NCI-H748 (cell line): Measurements from ENCODE around the gene ADAMTS17.

Experiments
- DNase-seq: peaks from one replicate; lab custom pipeline; 2025; ENCODE audit not compliant: unreplicated experiment; lab: John Stamatoyannopoulos, UW

ADAMTS17 gene

DNA sequence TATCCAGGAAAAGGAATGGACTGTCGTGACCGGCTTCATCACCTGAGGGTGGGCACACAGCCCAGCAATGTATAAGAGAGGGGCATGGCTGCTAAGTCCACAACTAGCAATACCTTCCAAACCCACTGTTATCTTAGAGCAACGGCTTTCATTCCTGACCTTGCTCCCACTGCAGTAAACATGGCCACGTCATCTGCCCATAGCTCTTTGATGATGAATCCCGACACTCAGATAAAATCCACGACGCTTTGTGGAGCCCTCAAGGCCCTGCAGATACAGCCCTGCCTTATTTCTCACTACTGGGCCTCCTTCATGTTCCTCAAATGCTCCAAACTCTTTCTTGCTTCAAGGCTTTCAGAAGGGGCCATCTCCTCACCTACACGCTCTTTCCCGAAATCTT lies 114.0 kb downstream of the ADAMTS17 start:
- DNase-seq = no peak

- DNase-seq = no peak
Observed at GRCh38 chr15:100226107-100226506, 115.7 kb downstream of the ADAMTS17 start.

DNA sequence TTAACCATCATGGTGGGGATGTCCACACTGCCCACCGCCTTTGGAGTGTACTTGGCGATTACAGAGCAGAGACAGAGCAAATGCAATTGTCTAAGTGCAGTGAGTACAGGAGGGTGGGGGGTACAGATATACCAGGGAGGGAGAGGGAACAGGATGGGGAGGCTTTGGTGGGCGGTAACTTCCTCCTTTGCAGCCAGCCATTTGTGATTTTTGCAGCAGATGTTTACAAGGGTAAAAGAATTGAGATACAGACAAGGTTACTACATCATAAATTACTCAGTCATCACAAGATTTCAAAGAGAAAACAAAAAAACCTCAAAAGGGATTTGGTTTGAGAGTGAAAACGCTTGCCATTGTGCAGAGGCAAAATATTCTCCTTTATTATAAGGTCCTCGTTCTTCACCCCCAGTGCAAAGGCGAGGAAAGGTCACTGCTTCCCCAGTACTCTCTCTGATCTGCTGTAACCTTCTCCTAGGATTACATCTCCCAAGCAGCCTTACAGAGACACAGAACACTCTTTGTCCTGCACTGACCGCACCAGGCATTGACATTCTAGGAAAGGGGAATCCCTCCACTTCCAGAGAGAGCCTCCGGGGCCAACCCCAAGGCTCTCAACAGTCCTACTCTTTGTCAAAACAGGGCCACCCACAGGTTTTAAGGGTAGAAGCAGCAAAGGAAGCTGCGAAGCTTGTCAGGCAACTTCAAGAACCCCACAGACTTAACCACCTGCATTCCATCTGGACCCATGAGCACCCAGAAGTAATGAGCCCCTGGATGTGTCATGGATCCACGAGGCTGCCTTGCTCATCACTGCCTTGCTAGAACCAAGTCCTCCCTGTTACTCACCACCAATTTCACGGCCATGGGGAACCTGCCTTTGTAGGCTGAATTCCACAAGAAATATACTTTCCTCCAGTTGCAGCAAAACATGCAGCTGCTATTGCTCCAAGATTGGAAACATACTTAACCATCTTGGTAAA lies 117.3 kb downstream of the ADAMTS17 start:
- no peak for DNase-seq

GRCh38 chr15:100222349-100222715 lies 119.4 kb downstream of the ADAMTS17 start:
- DNase-seq = no peak

DNA sequence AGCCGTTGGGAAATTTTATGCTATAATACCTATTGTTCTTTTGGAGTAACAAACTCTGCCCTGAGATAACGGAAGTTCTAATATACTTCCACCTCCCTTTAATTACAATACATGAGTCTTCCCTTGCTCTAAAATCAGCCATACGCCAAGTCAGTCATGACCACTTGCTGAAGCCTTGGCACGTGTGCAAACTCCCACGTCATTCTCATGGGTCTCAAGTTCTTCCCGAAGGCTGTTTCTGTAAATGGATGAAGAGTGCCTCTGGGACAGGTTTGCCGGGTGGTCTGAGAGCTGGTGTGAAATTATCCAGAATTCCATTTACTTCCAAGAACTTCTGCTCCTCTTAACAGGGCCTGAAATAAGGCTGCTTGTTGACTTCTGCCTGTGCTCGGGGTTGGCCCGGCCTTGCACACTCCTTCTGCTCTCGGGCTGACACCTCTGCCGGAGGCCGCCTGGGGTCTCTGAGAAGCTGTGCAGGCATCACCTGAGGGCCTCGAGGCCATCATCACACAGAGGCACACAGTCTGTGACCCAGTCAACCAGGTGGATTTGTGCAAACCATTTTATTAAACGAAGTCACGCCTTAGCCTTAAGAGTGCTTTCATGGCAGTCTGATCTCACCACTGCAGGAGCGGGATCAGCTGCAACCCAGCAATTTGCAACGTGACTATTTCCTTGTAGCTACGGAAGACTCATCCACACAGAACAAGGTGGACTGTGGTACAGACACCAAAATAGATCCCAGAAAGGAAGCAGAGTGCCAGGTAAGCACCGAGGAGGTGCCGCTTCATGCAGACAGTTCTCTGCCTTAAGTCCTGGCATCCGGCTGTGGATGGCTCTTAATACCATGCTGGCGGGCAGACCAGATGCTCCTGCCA lies 120.1 kb downstream of the ADAMTS17 start:
- DNase-seq = no peak

- no peak for DNase-seq
Observed at GRCh38 chr15:100220058-100220768, 121.6 kb downstream of the ADAMTS17 start.

DNA sequence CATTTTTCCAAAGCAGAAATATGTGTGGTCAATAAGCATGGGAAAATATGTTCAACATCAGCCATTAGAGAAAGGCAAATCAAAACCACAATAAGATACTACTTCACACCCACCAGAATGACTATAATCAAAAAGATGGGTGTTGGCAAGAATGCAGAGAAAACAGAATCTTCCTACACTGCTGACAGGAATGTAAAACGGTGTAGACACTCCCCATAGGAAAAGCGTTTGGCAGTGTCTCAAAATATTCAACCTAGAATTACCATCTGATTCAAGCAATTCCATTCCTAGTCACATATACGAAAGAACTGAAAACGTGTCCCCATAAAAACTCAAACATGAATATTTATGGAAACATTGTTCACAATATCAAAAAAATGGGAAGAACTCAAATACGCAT lies 123.3 kb downstream of the ADAMTS17 start:
- DNase-seq = no peak

- no peak for DNase-seq
Observed at GRCh38 chr15:100216182-100216581, 125.6 kb downstream of the ADAMTS17 start.

DNA sequence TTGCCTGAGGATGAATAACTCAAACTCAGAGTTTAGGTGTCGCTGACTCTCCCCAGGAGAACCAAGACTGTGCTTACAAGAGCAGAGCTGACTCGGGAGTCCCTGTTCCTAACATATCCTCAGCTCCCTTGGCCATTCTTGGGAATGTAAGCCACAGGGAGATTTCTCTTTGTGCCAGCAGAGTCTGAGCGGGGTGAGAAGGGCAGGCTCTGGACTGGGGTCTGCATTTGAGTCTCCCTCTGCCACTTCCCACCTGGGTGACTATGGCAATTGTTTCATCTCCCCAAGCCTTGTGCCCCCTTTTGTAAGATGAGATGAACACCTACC lies 126.0 kb downstream of the ADAMTS17 start:
- DNase-seq = no peak

- DNase-seq = no peak
Observed at GRCh38 chr15:100215031-100215842, 126.5 kb downstream of the ADAMTS17 start.

- DNase-seq = no peak
Observed at GRCh38 chr15:100211855-100212850, 129.6 kb downstream of the ADAMTS17 start.

DNA sequence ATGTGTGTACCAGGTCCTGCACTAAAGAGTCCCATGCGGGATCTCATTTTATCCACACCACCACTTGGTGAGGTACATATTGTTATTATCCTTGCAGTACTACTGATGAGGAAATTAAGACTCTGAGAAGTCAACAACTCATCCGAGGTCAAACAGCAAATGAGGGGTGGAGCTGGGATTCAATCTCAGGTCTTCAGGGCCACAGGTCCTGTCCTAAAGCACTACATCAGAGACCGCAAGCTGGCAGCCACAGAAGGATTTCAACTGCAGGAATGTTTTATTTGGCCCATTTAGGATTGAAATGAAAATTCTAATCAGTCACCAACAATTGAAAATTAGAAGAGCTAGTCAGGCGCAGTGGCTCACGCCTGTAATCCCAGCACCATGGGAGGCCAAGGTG lies 131.4 kb downstream of the ADAMTS17 start:
- no peak for DNase-seq

DNA sequence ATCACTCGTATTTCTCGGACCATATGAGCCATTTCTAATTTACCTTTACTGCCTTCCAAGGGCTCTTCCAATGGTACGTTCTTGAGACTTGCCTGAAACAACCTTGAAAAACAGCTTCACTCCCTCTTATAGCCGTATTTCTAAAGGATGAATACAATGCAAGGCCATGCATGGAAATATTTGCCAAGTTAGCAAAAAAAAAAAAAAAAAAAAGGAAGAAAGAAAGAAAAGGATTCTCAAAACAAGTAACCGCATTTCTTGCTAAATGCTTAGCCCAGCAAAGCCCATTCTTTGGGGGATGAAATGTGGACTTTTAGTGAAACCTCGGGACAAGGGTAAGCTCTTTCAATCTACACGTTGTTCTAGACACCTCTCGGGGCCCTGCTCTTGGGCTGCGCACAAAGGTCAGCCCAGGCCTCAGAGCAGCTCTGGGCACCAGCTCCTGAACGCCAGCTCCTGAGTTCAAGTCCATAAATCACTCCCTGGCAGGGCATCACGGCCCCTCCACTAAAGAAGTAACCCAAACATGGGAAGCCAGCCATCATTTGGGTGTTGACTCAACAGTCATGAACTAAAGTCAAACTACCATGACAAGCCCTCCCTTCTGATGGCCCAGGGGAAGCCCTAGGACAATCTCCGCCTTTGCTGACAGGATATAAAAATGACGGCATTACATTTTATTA lies 132.7 kb downstream of the ADAMTS17 start:
- DNase-seq = no peak

- no peak for DNase-seq
Observed at GRCh38 chr15:100207053-100207452, 134.7 kb downstream of the ADAMTS17 start.

- no peak for DNase-seq
Observed at GRCh38 chr15:100206643-100207042, 135.1 kb downstream of the ADAMTS17 start.

DNA sequence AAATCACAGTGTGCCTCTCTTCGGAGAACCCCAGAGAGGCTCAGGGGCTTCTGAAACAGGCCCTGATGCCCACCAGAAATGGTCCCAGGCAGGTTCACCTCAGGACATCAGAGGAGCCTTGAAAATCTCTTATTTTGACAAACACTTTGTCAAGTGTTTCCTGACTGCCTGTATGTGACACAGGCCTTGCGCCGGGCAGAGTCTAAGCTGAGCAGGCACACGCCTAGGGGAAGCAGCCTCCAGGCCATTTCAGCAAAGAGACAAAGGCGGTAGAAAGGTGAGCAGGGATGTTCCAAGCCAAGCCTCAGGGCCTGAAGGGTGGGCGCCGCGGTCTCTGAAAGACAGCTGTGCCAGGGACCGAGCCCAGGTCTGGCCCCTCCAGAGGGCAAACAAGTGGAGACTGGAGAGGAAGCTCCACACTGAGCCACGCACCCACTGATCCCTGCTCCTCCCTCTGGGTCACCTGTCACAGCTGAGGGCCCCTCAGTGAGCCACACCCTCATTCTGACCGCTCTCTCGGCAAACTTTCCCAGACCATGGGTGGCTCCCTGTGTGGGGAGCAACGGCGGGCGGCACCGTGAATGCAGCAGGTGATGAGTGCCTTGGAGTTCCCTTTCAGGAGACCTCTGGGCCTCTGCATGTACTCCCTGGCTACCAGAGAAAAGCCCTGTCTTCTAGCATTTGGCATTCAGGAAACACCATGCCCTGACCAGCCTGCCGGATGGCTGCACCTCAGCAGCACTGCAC lies 136.1 kb downstream of the ADAMTS17 start:
- no peak for DNase-seq

DNA sequence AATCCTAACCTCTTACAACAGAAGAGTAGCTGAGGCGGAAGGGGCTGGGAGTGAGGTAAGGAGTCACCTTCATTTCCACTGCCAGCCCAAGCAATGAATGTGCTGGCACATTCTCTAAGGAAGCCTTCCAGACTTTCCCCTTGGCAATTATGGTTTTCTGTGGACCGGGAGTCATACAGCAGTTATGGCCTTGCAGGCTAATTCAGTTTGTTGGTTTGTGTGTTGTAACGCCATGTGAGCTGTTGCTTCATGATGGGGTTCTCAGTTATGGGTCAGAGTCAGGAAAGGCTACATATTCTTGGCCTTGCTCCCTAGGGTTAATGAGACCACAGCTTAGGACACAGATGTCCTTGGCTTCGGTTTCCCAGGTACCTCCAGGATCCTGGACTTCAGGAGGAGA lies 137.0 kb downstream of the ADAMTS17 start:
- DNase-seq = no peak

DNA sequence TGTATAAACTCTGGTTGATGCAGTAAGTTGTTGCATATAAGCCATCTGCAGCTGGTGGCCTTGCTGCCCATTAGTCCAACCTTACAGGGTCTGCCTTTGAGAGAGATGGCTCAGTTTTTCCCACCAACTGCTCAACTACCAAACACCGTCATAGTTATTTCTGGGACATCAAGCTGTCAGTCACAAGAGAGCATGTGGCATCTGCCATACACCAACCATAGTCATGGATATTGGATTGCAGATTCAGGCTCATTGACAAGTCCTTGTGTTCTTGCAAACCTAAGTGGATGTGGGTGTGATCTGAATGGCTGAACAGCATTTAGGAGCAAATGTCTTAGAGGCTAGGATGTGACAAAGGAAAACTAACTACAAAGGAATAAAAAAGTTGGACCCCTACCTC lies 137.6 kb downstream of the ADAMTS17 start:
- DNase-seq = no peak
